HepG2 (cell line): Measurements from ENCODE around the gene KLF6. TPM values are rescaled to one million over a fixed set of nuclear protein-coding genes. Genes with fewer than 3 reads are reported as not detected.

ENCODE experiments used
- ATF2 ChIP-seq: sonication (generic); formaldehyde crosslinking; IDR thresholded peaks from 2 replicates; pipeline ENCODE4 v1.4.0; 2020; ENCODE audit warnings: missing genetic modification reagents
- FOXM1 ChIP-seq: sonication (generic); formaldehyde crosslinking; IDR thresholded peaks from 2 replicates; pipeline ENCODE4 v1.5.0; 2020; ENCODE audit warnings: missing genetic modification reagents
- HOXA9 ChIP-seq: sonication (generic); formaldehyde crosslinking; IDR thresholded peaks from 2 replicates; pipeline ENCODE4 v1.8.1; 2022; ENCODE audit warnings: missing genetic modification reagents, mild to moderate bottlenecking, moderate library complexity, borderline replicate concordance
- IRX3 ChIP-seq: sonication (generic); formaldehyde crosslinking; IDR thresholded peaks from 2 replicates; pipeline ENCODE4 v1.8.1; 2023; ENCODE audit warnings: mild to moderate bottlenecking, low read depth, missing genetic modification reagents, borderline replicate concordance
- JUN ChIP-seq: sonication (generic); formaldehyde crosslinking; IDR thresholded peaks from 2 replicates; pipeline ENCODE4 v1.4.0; 2020; ENCODE audit warnings: mild to moderate bottlenecking, missing genetic modification reagents
- MEF2D ChIP-seq: sonication (generic); formaldehyde crosslinking; IDR thresholded peaks from 2 replicates; pipeline ENCODE4 v1.5.1; 2020; ENCODE audit warnings: mild to moderate bottlenecking, missing genetic modification reagents
- RNF219 ChIP-seq: sonication (generic); formaldehyde crosslinking; IDR thresholded peaks from 2 replicates; pipeline ENCODE4 v1.5.0; 2020; ENCODE audit warnings: mild to moderate bottlenecking, missing genetic modification reagents
- SALL2 ChIP-seq: sonication (generic); formaldehyde crosslinking; IDR thresholded peaks from 2 replicates; pipeline ENCODE4 v1.8.1; 2023; ENCODE audit warnings: mild to moderate bottlenecking, missing genetic modification reagents, inconsistent platforms
- SIN3A ChIP-seq: IDR thresholded peaks from 2 replicates; pipeline ENCODE4 v1.6.1; 2011; ENCODE audit warnings: low read depth, mild to moderate bottlenecking, control low read depth, low read length, borderline replicate concordance
- SMAD3 ChIP-seq: sonication (generic); formaldehyde crosslinking; IDR thresholded peaks from 2 replicates; pipeline ENCODE4 v1.4.0; 2020; ENCODE audit warnings: missing genetic modification reagents
- SMC3 ChIP-seq: IDR thresholded peaks from 2 replicates; pipeline ENCODE4 v1.6.1; 2011; ENCODE audit warnings: low read length, improper control_type of control experiment
- SOX5 ChIP-seq: IDR thresholded peaks from 2 replicates; pipeline ENCODE4 v1.6.1; 2016; ENCODE audit warnings: borderline replicate concordance
- U2AF1 ChIP-seq: fragments of 200-400 bp; formaldehyde crosslinking; optimal IDR thresholded peaks from 2 replicates; pipeline ENCODE3; 2017; ENCODE audit warnings: mild to moderate bottlenecking, low read depth, low read length
- ZKSCAN8 ChIP-seq: IDR thresholded peaks from 2 replicates; pipeline ENCODE4 v1.6.1; 2016; ENCODE audit warnings: borderline replicate concordance, missing genetic modification reagents, missing compliant biosample characterization
- ZNF205 ChIP-seq: IDR thresholded peaks from 2 replicates; pipeline ENCODE4 v1.6.1; 2018; ENCODE audit warnings: missing biosample characterization, missing genetic modification reagents
- ZNF44 ChIP-seq: sonication (generic); formaldehyde crosslinking; IDR thresholded peaks from 2 replicates; pipeline ENCODE4 v1.5.1; 2020; ENCODE audit warnings: mild to moderate bottlenecking, missing genetic modification reagents
- ZNF484 ChIP-seq: sonication (generic); formaldehyde crosslinking; IDR thresholded peaks from 2 replicates; pipeline ENCODE4 v1.5.1; 2020; ENCODE audit warnings: mild to moderate bottlenecking, low read depth, missing genetic modification reagents, borderline replicate concordance
- ZNF572 ChIP-seq: sonication (generic); formaldehyde crosslinking; IDR thresholded peaks from 2 replicates; pipeline ENCODE4 v1.5.1; 2020; ENCODE audit warnings: mild to moderate bottlenecking, missing genetic modification reagents
- ZNF788 ChIP-seq: sonication (generic); formaldehyde crosslinking; IDR thresholded peaks from 2 replicates; pipeline ENCODE4 v1.5.0; 2020; ENCODE audit warnings: mild to moderate bottlenecking, missing genetic modification reagents, borderline replicate concordance
- polyA plus RNA-seq, 8 experiments: library from polyadenylated mRNA; depleted of rRNA in 3 of 8; stranded (reverse) in 7 of 8; unstranded in 1 of 8; fragments of >200 nt; fragmentation: Illumina TruSeq in 4 of 8; extraction: Trizol in 4 of 8; gene quantifications; 2 replicates each; pipeline versions ENCODE4 v1.2.1 to v1.2.3, GENCODE V29; 2011 to 2016; ENCODE audit warnings: low read depth in 4 of 8, missing spikeins in 1 of 8, mixed read lengths in 1 of 8; ENCODE audit not compliant: insufficient read depth in 1 of 8
- total RNA-seq, 5 experiments: library from RNA; depleted of rRNA; stranded (reverse); fragments of >200 nt; fragmentation: Illumina TruSeq; extraction: Trizol; gene quantifications; 2 replicates each; pipeline ENCODE4 v1.2.3, GENCODE V29; 2016; ENCODE audit warnings: low read depth in 1 of 5
- TF ChIP-seq, protein P1 (sequence below): sonication (generic); formaldehyde crosslinking; IDR thresholded peaks from 2 replicates; pipeline ENCODE4 v1.8.0; 2022; ENCODE audit warnings: low read depth, missing genetic modification reagents
- TF ChIP-seq, protein P2 (sequence below): sonication (generic); formaldehyde crosslinking; IDR thresholded peaks from 2 replicates; pipeline ENCODE4 v1.8.0; 2022; ENCODE audit warnings: mild to moderate bottlenecking, missing genetic modification reagents; ENCODE audit not compliant: insufficient replicate concordance
- TF ChIP-seq, protein P3 (sequence below): IDR thresholded peaks from 2 replicates; pipeline ENCODE4 v1.6.1; 2016; ENCODE audit warnings: missing compliant biosample characterization, missing genetic modification reagents, borderline replicate concordance

The KLF6 gene
- total and polyA plus RNA-seq, 2 of the 13 experiments (the other 11 are each of a cell fraction or from before 2014, with no cell fraction given) = 27.0 to 71.9 TPM

DNA sequence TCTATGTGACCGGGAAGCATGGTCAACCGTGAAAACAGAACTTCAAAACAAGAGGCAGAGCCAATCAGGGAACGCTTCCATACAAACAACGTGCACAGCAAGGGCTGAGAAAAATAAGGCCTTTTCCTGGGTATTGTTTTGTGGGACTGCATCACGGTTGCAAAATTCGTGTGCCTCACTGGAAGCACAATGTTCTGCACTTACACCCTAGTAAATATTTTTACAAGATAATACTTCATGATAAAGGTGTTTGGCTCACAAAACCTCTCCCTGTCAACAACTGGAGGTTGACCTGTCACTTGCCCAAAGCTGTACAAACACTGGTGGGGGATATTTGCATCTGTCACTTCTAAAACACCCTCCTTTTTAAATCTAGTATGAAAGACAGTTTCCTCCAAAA, 37.0 kb downstream of the KLF6 start (continued):
- no peak for TF ChIP-seq RNF219 (CRISPR knock-in tag)
- TF ChIP-seq U2AF1 = no peak
- no peak for TF ChIP-seq FOXM1
- TF ChIP-seq ZNF484 (CRISPR knock-in tag) = no peak
- TF ChIP-seq SIN3A = 0 out of 2 replicates have a peak, but pooled peaks have one; percentile 42
- no peak for TF ChIP-seq SALL2 (CRISPR knock-in tag)
- TF ChIP-seq MEF2D (CRISPR knock-in tag) = peak; percentile 61; the same call in 1 of the 2 replicates
- peak; percentile 97 for TF ChIP-seq SOX5 (CRISPR knock-in tag)
- no peak for TF ChIP-seq SMC3
- no peak for TF ChIP-seq ZKSCAN8 (CRISPR knock-in tag)
- no peak for TF ChIP-seq ZNF44 (CRISPR knock-in tag)
- TF ChIP-seq, protein P1, sequence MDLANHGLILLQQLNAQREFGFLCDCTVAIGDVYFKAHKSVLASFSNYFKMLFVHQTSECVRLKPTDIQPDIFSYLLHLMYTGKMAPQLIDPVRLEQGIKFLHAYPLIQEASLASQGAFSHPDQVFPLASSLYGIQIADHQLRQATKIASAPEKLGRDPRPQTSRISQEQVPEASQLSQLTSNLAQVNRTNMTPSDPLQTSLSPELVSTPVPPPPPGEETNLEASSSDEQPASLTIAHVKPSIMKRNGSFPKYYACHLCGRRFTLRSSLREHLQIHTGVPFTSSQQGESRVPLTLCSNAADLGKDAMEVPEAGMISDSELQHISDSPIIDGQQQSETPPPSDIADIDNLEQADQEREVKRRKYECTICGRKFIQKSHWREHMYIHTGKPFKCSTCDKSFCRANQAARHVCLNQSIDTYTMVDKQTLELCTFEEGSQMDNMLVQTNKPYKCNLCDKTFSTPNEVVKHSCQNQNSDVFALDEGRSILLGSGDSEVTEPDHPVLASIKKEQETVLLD (CRISPR knock-in tag) = no peak
- no peak for TF ChIP-seq ZNF788 (CRISPR knock-in tag)
- no peak for TF ChIP-seq IRX3 (CRISPR knock-in tag)
- no peak for TF ChIP-seq SMAD3 (CRISPR knock-in tag)
- no peak for TF ChIP-seq ZNF572 (CRISPR knock-in tag)
- TF ChIP-seq ZNF205 = no peak
- TF ChIP-seq, protein P2, sequence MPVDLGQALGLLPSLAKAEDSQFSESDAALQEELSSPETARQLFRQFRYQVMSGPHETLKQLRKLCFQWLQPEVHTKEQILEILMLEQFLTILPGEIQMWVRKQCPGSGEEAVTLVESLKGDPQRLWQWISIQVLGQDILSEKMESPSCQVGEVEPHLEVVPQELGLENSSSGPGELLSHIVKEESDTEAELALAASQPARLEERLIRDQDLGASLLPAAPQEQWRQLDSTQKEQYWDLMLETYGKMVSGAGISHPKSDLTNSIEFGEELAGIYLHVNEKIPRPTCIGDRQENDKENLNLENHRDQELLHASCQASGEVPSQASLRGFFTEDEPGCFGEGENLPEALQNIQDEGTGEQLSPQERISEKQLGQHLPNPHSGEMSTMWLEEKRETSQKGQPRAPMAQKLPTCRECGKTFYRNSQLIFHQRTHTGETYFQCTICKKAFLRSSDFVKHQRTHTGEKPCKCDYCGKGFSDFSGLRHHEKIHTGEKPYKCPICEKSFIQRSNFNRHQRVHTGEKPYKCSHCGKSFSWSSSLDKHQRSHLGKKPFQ (CRISPR knock-in tag) = no peak
- peak; percentile 40; the same call in 1 of the 2 replicates for TF ChIP-seq JUN (CRISPR knock-in tag)
- TF ChIP-seq, protein P3, sequence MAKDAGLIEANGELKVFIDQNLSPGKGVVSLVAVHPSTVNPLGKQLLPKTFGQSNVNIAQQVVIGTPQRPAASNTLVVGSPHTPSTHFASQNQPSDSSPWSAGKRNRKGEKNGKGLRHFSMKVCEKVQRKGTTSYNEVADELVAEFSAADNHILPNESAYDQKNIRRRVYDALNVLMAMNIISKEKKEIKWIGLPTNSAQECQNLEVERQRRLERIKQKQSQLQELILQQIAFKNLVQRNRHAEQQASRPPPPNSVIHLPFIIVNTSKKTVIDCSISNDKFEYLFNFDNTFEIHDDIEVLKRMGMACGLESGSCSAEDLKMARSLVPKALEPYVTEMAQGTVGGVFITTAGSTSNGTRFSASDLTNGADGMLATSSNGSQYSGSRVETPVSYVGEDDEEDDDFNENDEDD (CRISPR knock-in tag) = no peak
- TF ChIP-seq ATF2 (CRISPR knock-in tag) = no peak
- no peak for TF ChIP-seq HOXA9 (CRISPR knock-in tag)
